ENCODE results near the gene RAB3GAP1.

The RAB3GAP1 gene

GRCh38 chr2:135096665-135097446 lies 44.8 kb downstream of the RAB3GAP1 start:
- TF ChIP-seq REST (IDR thresholded peaks at IDR 0.05; ENCODE audit: low read depth) (no peak), TEAD4 (IDR thresholded peaks at IDR 0.05) (no peak), USF1 (IDR thresholded peaks at IDR 0.05) (no peak), TCF12 (IDR thresholded peaks at IDR 0.05; ENCODE audit: low read depth) (no peak), FOXM1 (IDR thresholded peaks at IDR 0.05; ENCODE audit: borderline replicate concordance, low read depth) (no peak), TAF1 (IDR thresholded peaks at IDR 0.05; ENCODE audit: low read depth) (no peak), EP300 (IDR thresholded peaks at IDR 0.05; ENCODE audit: borderline replicate concordance) (no peak), CEBPB (IDR thresholded peaks at IDR 0.05) (no peak)

GRCh38 chr2:135097532-135098231 lies 45.6 kb downstream of the RAB3GAP1 start:
- TF ChIP-seq FOXM1 (IDR thresholded peaks at IDR 0.05; ENCODE audit: borderline replicate concordance, low read depth) (no peak), CREB1 (IDR thresholded peaks at IDR 0.05; ENCODE audit: low read depth) (no peak), EGR1 (IDR thresholded peaks at IDR 0.05) (no peak), EP300 (IDR thresholded peaks at IDR 0.05; ENCODE audit: borderline replicate concordance) (no peak), CEBPB (IDR thresholded peaks at IDR 0.05) (no peak), MAX (IDR thresholded peaks at IDR 0.05) (no peak), YY1 (IDR thresholded peaks at IDR 0.05; ENCODE audit: low read depth) (no peak), NFIC (IDR thresholded peaks at IDR 0.05) (no peak), RAD21 (IDR thresholded peaks at IDR 0.05; ENCODE audit: low read depth) (no peak), USF1 (IDR thresholded peaks at IDR 0.05) (no peak), TEAD4 (IDR thresholded peaks at IDR 0.05) (no peak)

- TF ChIP-seq CREB1 (IDR thresholded peaks at IDR 0.05; ENCODE audit: low read depth) (no peak), YY1 (IDR thresholded peaks at IDR 0.05; ENCODE audit: low read depth) (no peak), CEBPB (IDR thresholded peaks at IDR 0.05) (no peak), EGR1 (IDR thresholded peaks at IDR 0.05) (no peak), TEAD4 (IDR thresholded peaks at IDR 0.05) (no peak), RAD21 (IDR thresholded peaks at IDR 0.05; ENCODE audit: low read depth) (no peak), TAF1 (IDR thresholded peaks at IDR 0.05; ENCODE audit: low read depth) (no peak), NFIC (IDR thresholded peaks at IDR 0.05) (no peak), EP300 (IDR thresholded peaks at IDR 0.05; ENCODE audit: borderline replicate concordance) (no peak), TCF12 (IDR thresholded peaks at IDR 0.05; ENCODE audit: low read depth) (no peak), FOXM1 (IDR thresholded peaks at IDR 0.05; ENCODE audit: borderline replicate concordance, low read depth) (no peak), USF1 (IDR thresholded peaks at IDR 0.05) (no peak), ZBTB7A (IDR thresholded peaks at IDR 0.05; ENCODE audit: low read depth) (no peak), MAX (IDR thresholded peaks at IDR 0.05) (no peak), REST (IDR thresholded peaks at IDR 0.05; ENCODE audit: low read depth) (no peak)
These were observed 47.9 kb downstream of the RAB3GAP1 start for GRCh38 chr2:135099802-135100483.

GRCh38 chr2:135103843-135104242 lies 51.8 kb downstream of the RAB3GAP1 start:
- TF ChIP-seq FOXM1 (IDR thresholded peaks at IDR 0.05; ENCODE audit: borderline replicate concordance, low read depth) (no peak), NFIC (IDR thresholded peaks at IDR 0.05) (no peak), RAD21 (IDR thresholded peaks at IDR 0.05; ENCODE audit: low read depth) (no peak), REST (IDR thresholded peaks at IDR 0.05; ENCODE audit: low read depth) (no peak), TEAD4 (IDR thresholded peaks at IDR 0.05) (no peak), ZBTB7A (IDR thresholded peaks at IDR 0.05; ENCODE audit: low read depth) (no peak), TCF12 (IDR thresholded peaks at IDR 0.05; ENCODE audit: low read depth) (no peak), MAX (IDR thresholded peaks at IDR 0.05) (no peak), YY1 (IDR thresholded peaks at IDR 0.05; ENCODE audit: low read depth) (no peak), EGR1 (IDR thresholded peaks at IDR 0.05) (no peak), CREB1 (IDR thresholded peaks at IDR 0.05; ENCODE audit: low read depth) (no peak), USF1 (IDR thresholded peaks at IDR 0.05) (no peak), CEBPB (IDR thresholded peaks at IDR 0.05) (no peak), TAF1 (IDR thresholded peaks at IDR 0.05; ENCODE audit: low read depth) (no peak), EP300 (IDR thresholded peaks at IDR 0.05; ENCODE audit: borderline replicate concordance) (no peak)
